ENCODE data around the gene SRRM5. TPM values are rescaled to one million over a fixed set of nuclear protein-coding genes. Genes with fewer than 3 reads are reported as not detected.
A peak's percentile ranks its signal among the peaks of the same experiment; 100 is the strongest.

SRRM5 gene, protein sequence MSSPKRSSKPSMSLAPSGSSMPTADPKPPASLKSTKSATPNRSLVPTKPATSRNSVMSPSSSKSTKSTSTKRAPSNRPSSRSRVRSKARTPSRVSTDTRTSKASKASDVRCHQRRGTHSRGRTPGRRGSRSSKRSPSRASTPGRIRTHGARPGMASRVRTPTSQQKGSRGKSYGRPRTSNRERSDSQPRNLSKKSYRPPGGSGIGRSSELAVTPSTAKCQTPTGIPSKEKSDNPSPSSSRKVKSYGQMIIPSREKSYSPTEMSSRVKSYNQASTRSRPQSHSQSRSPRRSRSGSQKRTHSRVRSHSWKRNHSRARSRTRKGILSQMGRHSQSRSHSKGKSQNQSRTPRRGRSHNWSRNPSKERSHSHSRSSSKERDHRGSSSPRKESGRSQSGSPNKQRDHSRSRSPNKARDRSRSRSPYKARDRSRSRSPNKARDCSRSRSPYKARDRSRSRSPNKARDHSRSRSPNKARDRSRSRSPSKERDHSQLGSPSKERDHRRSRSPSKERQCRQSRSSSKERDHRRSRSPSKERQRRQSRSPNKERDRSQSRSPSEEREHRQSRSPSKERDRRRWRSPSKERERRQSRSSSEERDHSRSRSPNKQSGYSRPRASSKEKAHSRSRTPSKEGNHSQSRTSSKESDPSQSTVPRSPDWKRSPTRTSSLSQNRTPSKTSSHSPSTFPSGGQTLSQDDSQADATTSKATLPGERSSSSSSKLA
- total RNA-seq: under 1 TPM; 0.37 to 0.74 TPM

DNA sequence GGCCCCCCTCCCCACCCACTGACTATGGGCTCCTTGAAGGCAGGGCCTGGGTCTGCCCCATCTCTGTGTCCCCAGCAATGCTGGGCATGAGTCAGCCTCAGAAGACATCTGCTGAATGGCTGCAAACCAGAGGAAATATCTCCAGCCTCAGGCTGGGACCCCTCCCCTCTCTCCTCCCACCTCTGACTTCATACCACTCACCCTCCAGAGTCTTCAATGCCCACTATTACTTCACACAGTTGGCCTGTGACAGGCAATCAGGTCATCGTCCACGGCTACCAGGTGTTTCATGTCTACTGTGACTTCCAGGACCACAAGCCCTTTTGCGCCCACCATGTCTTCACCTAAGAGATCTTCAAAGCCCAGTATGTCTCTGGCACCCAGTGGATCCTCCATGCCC is at the start of gene SRRM5:
SRRM5 (plus strand) TSS at position 301 of the 400 bp plus-strand sequence; CDS start at position 335, 34 bp downstream.
- POLR2A ChIA-PET: no interaction called here
- DNase-seq: no peak

GRCh38 chr19:43562226-43562697 is 49.6 kb upstream of the SRRM5 start:
- Mint-ChIP-seq H3K27ac (peak overlapping the region; percentile 94), H3K4me3 (no peak overlapping the region), H3K27me3 (no peaks in the 10 kb centered on the region), H3K4me1 (peaks cover 47% of the 10 kb centered on the region), H3K9me3 (ENCODE audit: low read depth) (no peaks in the 10 kb centered on the region), H3K36me3 (ENCODE audit: low read depth) (peaks cover 31% of the 10 kb centered on the region)
- intact Hi-C loops (cut with DNase I, micrococcal nuclease): loop anchor here (1.0 to 2.0 kb wide), 4 partner anchors 13 to 35 kb away; partner anchors contain the start of genes ETHE1 (in 2 of the 2), IRGQ (in 1 of the 2), PINLYP (in 1 of the 2) and XRCC1 (in 1 of the 2)
- ATAC-seq: peak; percentile 8
- ChIA-PET POLR2A (interaction anchor here (0.6 to 1.0 kb wide), 2 partner anchors 30 to 33 kb away, joined by 3 to 4 read pairs; partner anchors contain the start of gene IRGQ), CTCF (interaction anchor here (0.7 to 1.2 kb wide), 2 partner anchors 31 to 43 kb away, joined by 3 to 4 read pairs; no protein-coding TSS in a partner anchor)
- DNase-seq: no peak

More for the DNA sequence above, at the start of gene SRRM5:
- Mint-ChIP-seq H3K9me3 (ENCODE audit: low read depth) (no peaks in the 10 kb centered on the region), H3K27me3 (no peaks in the 10 kb centered on the region), H3K4me1 (no peaks in the 10 kb centered on the region), H3K36me3 (ENCODE audit: low read depth) (peaks cover 4% of the 10 kb centered on the region), H3K4me3 (no peak within 1 kb of the TSS), H3K27ac (no peak within 1 kb of the TSS)
- no peak for ATAC-seq
- CTCF ChIA-PET: no interaction called here
- intact Hi-C loops (cut with DNase I, micrococcal nuclease): no loop called here

DNA sequence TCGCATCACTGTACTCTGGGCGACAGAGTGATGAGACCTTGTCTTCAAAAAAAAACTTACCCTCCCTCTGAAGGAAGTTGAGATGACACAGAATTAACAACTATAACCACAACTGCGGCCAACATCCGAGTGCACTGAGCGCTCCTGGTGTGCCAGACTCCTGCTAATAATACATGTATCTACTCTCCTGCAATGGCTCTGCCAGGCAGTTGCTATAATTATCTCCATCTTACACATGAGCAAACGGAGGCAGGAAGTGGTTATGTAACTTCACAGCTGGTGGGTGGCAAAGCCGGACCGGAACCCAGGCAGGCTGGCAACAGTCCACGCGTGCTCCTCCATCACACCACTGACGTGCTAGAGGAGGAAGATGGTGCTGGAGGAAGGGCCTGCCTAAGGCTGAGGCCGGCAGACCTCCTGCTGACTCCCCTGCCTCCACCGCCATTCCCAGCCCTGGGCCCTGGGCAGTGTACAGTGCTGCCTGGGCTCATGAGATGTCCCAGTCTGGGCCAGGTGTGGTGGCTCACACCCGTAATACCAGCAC is 49.1 kb upstream of the SRRM5 start:
- intact Hi-C loops (cut with DNase I, micrococcal nuclease): loop anchor here (1.0 to 2.0 kb wide), 4 partner anchors 13 to 36 kb away; partner anchors contain the start of genes ETHE1 (in 2 of the 2), IRGQ (in 1 of the 2), PINLYP (in 1 of the 2) and XRCC1 (in 1 of the 2)
- CTCF ChIA-PET: interaction anchor here (0.7 to 1.5 kb wide), 2 partner anchors 32 kb away, joined by 3 to 4 read pairs; no protein-coding TSS in a partner anchor
- no peak overlapping the region for H3K4me3 Mint-ChIP-seq
- peaks cover 27% of the 10 kb centered on the region for H3K36me3 Mint-ChIP-seq (ENCODE audit: low read depth)
- DNase-seq (peak; percentile 82), ATAC-seq (peak; percentile 90)
- POLR2A ChIA-PET: interaction anchor here (1.0 kb wide), 1 partner anchor 33 kb away, joined by 4 read pairs; the partner anchor contains the start of gene IRGQ
- H3K27me3 Mint-ChIP-seq: no peaks in the 10 kb centered on the region
- H3K9me3 Mint-ChIP-seq (ENCODE audit: low read depth): no peaks in the 10 kb centered on the region
- H3K27ac Mint-ChIP-seq: peak overlapping the region; percentile 94
- peaks cover 46% of the 10 kb centered on the region for H3K4me1 Mint-ChIP-seq

- Mint-ChIP-seq H3K27me3 (no peaks in the 10 kb centered on the region), H3K27ac (peak overlapping the region; percentile 94), H3K36me3 (ENCODE audit: low read depth) (peaks cover 27% of the 10 kb centered on the region), H3K4me1 (peaks cover 46% of the 10 kb centered on the region), H3K4me3 (no peak overlapping the region), H3K9me3 (ENCODE audit: low read depth) (no peaks in the 10 kb centered on the region)
- DNase-seq (no peak), ATAC-seq (no peak)
- POLR2A ChIA-PET: interaction anchor here (1.5 kb wide), 1 partner anchor 32 kb away, joined by 9 read pairs; the partner anchor contains the start of gene IRGQ
- CTCF ChIA-PET: interaction anchor here (1.2 to 1.5 kb wide), 2 partner anchors 9 to 31 kb away, joined by 4 read pairs; no protein-coding TSS in a partner anchor
- intact Hi-C loops (cut with DNase I, micrococcal nuclease): loop anchor here in 1 of 2 experiments (2.0 kb wide), 1 partner anchor 37 kb away; the partner anchor contains the start of gene ETHE1
Measured at GRCh38 chr19:43563816-43564457, 48.0 kb upstream of the SRRM5 start.

DNA sequence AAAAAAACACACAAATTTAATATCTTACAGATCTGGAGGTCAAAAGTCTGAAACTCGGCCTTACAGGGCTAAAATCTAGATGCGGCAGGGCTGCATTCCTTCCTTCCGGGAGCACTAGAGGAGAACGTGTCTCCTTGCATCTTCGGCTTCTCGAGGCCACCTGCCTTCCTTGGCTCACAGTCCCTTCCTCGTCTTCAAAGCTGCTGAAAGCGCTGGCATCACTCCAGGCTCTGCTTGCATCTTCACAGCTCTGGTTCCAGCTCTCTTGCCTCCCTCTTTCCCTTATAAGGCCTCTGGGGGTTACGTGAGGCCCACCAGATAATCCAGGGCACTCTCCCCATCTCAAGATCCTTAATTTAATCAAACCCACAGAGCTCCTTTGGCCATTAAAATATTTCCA is 47.1 kb upstream of the SRRM5 start:
- peak overlapping the region; percentile 53 for H3K27ac Mint-ChIP-seq
- ATAC-seq: no peak
- POLR2A ChIA-PET: interaction anchor here (0.6 to 1.5 kb wide), 3 partner anchors 16 to 76 kb away, joined by 3 to 9 read pairs (median 6); partner anchors contain the start of gene IRGQ

GRCh38 chr19:43569657-43570056 is 42.2 kb upstream of the SRRM5 start:
- no peaks in the 10 kb centered on the region for H3K27me3 Mint-ChIP-seq
- ATAC-seq (no peak), DNase-seq (no peak)
- H3K4me3 Mint-ChIP-seq: no peak overlapping the region
- peaks cover 4% of the 10 kb centered on the region for H3K36me3 Mint-ChIP-seq (ENCODE audit: low read depth)
- no peak overlapping the region for H3K27ac Mint-ChIP-seq
- no peaks in the 10 kb centered on the region for H3K9me3 Mint-ChIP-seq (ENCODE audit: low read depth)
- peaks cover 25% of the 10 kb centered on the region for H3K4me1 Mint-ChIP-seq
- intact Hi-C loops (cut with DNase I, micrococcal nuclease): no loop called here
- CTCF ChIA-PET: interaction anchor here (1.4 to 2.6 kb wide), 2 partner anchors 14 to 37 kb away, joined by 3 to 18 read pairs; no protein-coding TSS in a partner anchor
- POLR2A ChIA-PET: no interaction called here

More for the DNA sequence above, 47.1 kb upstream of the SRRM5 start:
- H3K27me3 Mint-ChIP-seq: no peaks in the 10 kb centered on the region
- peaks cover 27% of the 10 kb centered on the region for H3K36me3 Mint-ChIP-seq (ENCODE audit: low read depth)
- no peak overlapping the region for H3K4me3 Mint-ChIP-seq
- CTCF ChIA-PET: interaction anchor here (1.0 to 1.7 kb wide), 3 partner anchors 9 to 30 kb away, joined by 3 to 9 read pairs (median 6); partner anchors contain the start of gene IRGQ
- H3K9me3 Mint-ChIP-seq (ENCODE audit: low read depth): no peaks in the 10 kb centered on the region
- H3K4me1 Mint-ChIP-seq: peaks cover 44% of the 10 kb centered on the region
- intact Hi-C loops (cut with DNase I, micrococcal nuclease): no loop called here
- DNase-seq: no peak

DNA sequence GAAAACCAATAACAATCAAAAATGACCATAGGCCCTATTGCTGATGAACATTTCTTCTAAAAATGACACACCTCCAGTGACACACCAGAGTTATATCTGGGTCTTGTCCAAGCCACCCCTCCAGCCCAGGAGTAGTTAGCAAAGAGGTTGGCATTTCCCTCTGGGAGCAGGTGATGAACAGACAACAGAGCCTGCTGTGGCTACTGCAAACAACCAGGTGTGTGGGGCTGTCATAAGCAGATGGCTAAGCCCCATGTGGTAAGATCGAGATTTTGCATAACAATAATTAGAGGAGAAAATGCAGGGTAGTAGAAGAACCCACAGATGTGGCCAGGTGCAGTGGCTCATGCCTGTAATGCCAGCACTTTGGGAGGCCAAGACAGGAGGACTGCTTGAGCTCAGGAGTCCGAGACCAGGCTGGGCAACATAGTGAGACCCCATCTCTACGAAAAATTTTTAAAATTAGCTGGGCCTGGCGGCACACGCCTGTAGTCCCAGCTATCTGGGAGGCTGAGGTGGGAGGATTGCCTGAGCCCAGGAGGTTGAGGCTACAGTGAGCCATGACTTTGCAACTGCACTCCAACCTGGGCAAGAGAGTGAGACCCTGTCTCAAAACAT is 41.6 kb upstream of the SRRM5 start:
- no peak for DNase-seq
- POLR2A ChIA-PET: no interaction called here
- Mint-ChIP-seq H3K9me3 (ENCODE audit: low read depth) (no peaks in the 10 kb centered on the region), H3K27ac (no peak overlapping the region), H3K4me3 (no peak overlapping the region), H3K36me3 (ENCODE audit: low read depth) (peaks cover 4% of the 10 kb centered on the region), H3K4me1 (peaks cover 26% of the 10 kb centered on the region), H3K27me3 (no peaks in the 10 kb centered on the region)
- intact Hi-C loops (cut with DNase I, micrococcal nuclease): no loop called here
- no peak for ATAC-seq
- CTCF ChIA-PET: interaction anchor here (2.6 kb wide), 1 partner anchor 15 kb away, joined by 18 read pairs; no protein-coding TSS in a partner anchor

DNA sequence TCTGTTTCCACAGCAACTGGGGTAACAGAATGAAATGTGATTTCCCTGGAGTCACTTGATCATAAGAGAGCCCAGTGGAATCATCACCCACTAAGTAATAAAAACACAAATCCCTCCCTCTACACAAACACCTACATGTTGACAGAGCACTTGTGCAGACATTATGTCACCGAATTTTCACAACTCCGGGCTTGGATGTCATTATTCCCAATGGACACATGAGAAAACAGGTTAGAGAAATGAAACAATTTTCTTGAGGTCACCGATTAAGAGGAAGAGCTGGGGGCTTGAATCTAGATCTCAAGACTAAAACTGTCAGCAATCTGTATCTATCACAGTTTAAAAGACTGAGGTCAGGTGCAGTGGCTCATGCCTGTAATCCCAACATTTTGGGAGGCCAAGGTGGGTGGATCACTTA is 39.7 kb upstream of the SRRM5 start:
- Mint-ChIP-seq H3K27ac (peak overlapping the region; percentile 37), H3K36me3 (ENCODE audit: low read depth) (peaks cover 4% of the 10 kb centered on the region), H3K9me3 (ENCODE audit: low read depth) (no peaks in the 10 kb centered on the region), H3K27me3 (no peaks in the 10 kb centered on the region), H3K4me3 (no peak overlapping the region), H3K4me1 (peaks cover 33% of the 10 kb centered on the region)
- intact Hi-C loops (cut with DNase I, micrococcal nuclease): no loop called here
- ATAC-seq (no peak), DNase-seq (no peak)
- ChIA-PET CTCF (interaction anchor here (0.7 to 2.6 kb wide), 3 partner anchors 17 to 113 kb away, joined by 3 to 18 read pairs (median 3); no protein-coding TSS in a partner anchor), POLR2A (no interaction called here)

GRCh38 chr19:43574424-43575155 is 37.3 kb upstream of the SRRM5 start:
- DNase-seq (no peak), ATAC-seq (no peak)
- H3K4me3 Mint-ChIP-seq: peak overlapping the region; percentile 87
- no peaks in the 10 kb centered on the region for H3K9me3 Mint-ChIP-seq (ENCODE audit: low read depth)
- intact Hi-C loops (cut with DNase I, micrococcal nuclease): loop anchor here (1.0 to 2.0 kb wide), 9 partner anchors 12 to 180 kb away; partner anchors contain the start of genes IRGQ (in 2 of the 2), ZNF428 (in 2 of the 2), ZNF576 (in 2 of the 2) and PHLDB3 (in 1 of the 2)
- no peaks in the 10 kb centered on the region for H3K27me3 Mint-ChIP-seq
- H3K36me3 Mint-ChIP-seq (ENCODE audit: low read depth): peaks cover 4% of the 10 kb centered on the region
- H3K4me1 Mint-ChIP-seq: peaks cover 38% of the 10 kb centered on the region
- ChIA-PET POLR2A (interaction anchor here (0.5 to 1.8 kb wide), 5 partner anchors 22 to 169 kb away, joined by 3 to 9 read pairs (median 4); partner anchors contain the start of genes IRGQ and ZNF576), CTCF (interaction anchor here (0.9 to 3.5 kb wide), 7 partner anchors 9 to 128 kb away, joined by 3 to 33 read pairs (median 5); partner anchors contain the start of genes IRGQ and ZNF576)
- H3K27ac Mint-ChIP-seq: peak overlapping the region; percentile 94
